Mesodermal cell (in vitro differentiated cells): Measurements from ENCODE around the gene CACHD1.
A peak's percentile ranks its signal among the peaks of the same experiment; 100 is the strongest.
"Not testable (repeated sequence)": the region's sequence is repeated elsewhere in the genome, so short reads cannot be mapped to it uniquely, and the experiment has no call there.

ENCODE experiments used
- H3K27ac ChIP-seq: 2 replicates; pipeline ENCODE4 v1.7.0; 2013; ENCODE audit warnings: mild to moderate bottlenecking, low read depth, low read length, moderate library complexity; ENCODE audit not compliant: severe bottlenecking
- H3K36me3 ChIP-seq: 2 replicates; pipeline ENCODE4 v1.7.1; 2013; ENCODE audit warnings: mild to moderate bottlenecking, low read length, moderate library complexity; ENCODE audit not compliant: control insufficient read depth, insufficient read depth
- H3K4me1 ChIP-seq: one replicate; pipeline ENCODE4 v1.7.1; 2013; ENCODE audit warnings: mild to moderate bottlenecking, low read length; ENCODE audit not compliant: insufficient read depth, control insufficient read depth, poor library complexity, severe bottlenecking
- H3K4me3 ChIP-seq: 2 replicates; pipeline ENCODE4 v1.7.0; 2013; ENCODE audit warnings: low read length, control low read depth, mild to moderate bottlenecking; ENCODE audit not compliant: insufficient read depth, poor library complexity, severe bottlenecking; ENCODE audit errors: extremely low read depth
- H3K9me3 ChIP-seq: 2 replicates; pipeline ENCODE4 v1.7.1; 2013; ENCODE audit warnings: mild to moderate bottlenecking, low read length, moderate library complexity; ENCODE audit not compliant: control insufficient read depth
- WGBS, 2 experiments: methylation state at CpG; one replicate each; pipeline ENCODE4 v1.1.5; 2013; ENCODE audit warnings: missing lambda C conversion rate in 2 of 2; ENCODE audit not compliant: insufficient coverage in 2 of 2; 5-methylcytosine and 5-hydroxymethylcytosine counted together

Gene CACHD1

GRCh38 chr1:64511044-64511443 lies 41.1 kb downstream of the CACHD1 start:
- Histone ChIP-seq H3K9me3 (no peaks in the 10 kb centered on the region), H3K4me3 (no peak overlapping the region), H3K27ac (no peak overlapping the region), H3K36me3 (no peaks in the 10 kb centered on the region), H3K4me1 (peaks cover 11% of the 10 kb centered on the region)
- WGBS, 2 experiments, result 80 to 86% methylated on average over 1 of the region's 4 CpGs

- WGBS, 2 experiments, result 70% methylated on average over 1 of the region's 2 CpGs; no CpG with 5 or more reads in 1 of the 2 experiments
- not testable (repeated sequence) for H3K27ac ChIP-seq, H3K36me3 ChIP-seq, H3K4me3 ChIP-seq, H3K9me3 ChIP-seq
- H3K4me1 ChIP-seq, result peaks cover 11% of the 10 kb centered on the region
Measured at GRCh38 chr1:64512206-64512605, 42.3 kb downstream of the CACHD1 start.

- Histone ChIP-seq H3K9me3 (no peaks in the 10 kb centered on the region), H3K27ac (peak overlapping the region; percentile 72), H3K36me3 (no peaks in the 10 kb centered on the region), H3K4me1 (peaks cover 11% of the 10 kb centered on the region), H3K4me3 (no peak overlapping the region)
Measured at GRCh38 chr1:64513545-64513944, 43.6 kb downstream of the CACHD1 start.

GRCh38 chr1:64514197-64514765 lies 44.4 kb downstream of the CACHD1 start:
- Histone ChIP-seq H3K27ac (peak overlapping the region; percentile 72), H3K4me3 (no peak overlapping the region), H3K4me1 (peaks cover 14% of the 10 kb centered on the region)

GRCh38 chr1:64515427-64515826 lies 45.5 kb downstream of the CACHD1 start:
- Histone ChIP-seq H3K9me3 (no peaks in the 10 kb centered on the region), H3K4me3 (no peak overlapping the region), H3K4me1 (peaks cover 14% of the 10 kb centered on the region), H3K36me3 (no peaks in the 10 kb centered on the region), H3K27ac (no peak overlapping the region)
- WGBS, 2 experiments, result no CpG with 5 or more reads among the region's 1 CpG

More at GRCh38 chr1:64514197-64514765, 44.4 kb downstream of the CACHD1 start:
- no peaks in the 10 kb centered on the region for H3K9me3 ChIP-seq
- WGBS, 2 experiments, result no CpG with 5 or more reads among the region's 1 CpG
- no peaks in the 10 kb centered on the region for H3K36me3 ChIP-seq

GRCh38 chr1:64516301-64516700 lies 46.4 kb downstream of the CACHD1 start:
- no peaks in the 10 kb centered on the region for H3K36me3 ChIP-seq
- no peak overlapping the region for H3K4me3 ChIP-seq
- no peaks in the 10 kb centered on the region for H3K9me3 ChIP-seq
- peaks cover 14% of the 10 kb centered on the region for H3K4me1 ChIP-seq
- no peak overlapping the region for H3K27ac ChIP-seq
- WGBS, 2 experiments, result 91 to 100% methylated on average over 2 to 6 of the region's 7 CpGs

GRCh38 chr1:64516803-64517568 lies 47.1 kb downstream of the CACHD1 start:
- Histone ChIP-seq H3K4me1 (peaks cover 14% of the 10 kb centered on the region), H3K36me3 (no peaks in the 10 kb centered on the region), H3K4me3 (no peak overlapping the region), H3K27ac (no peak overlapping the region), H3K9me3 (no peaks in the 10 kb centered on the region)
- no CpG with 5 or more reads among the region's 2 CpGs for WGBS, 2 experiments

- Histone ChIP-seq H3K4me3 (no peak overlapping the region), H3K4me1 (peaks cover 14% of the 10 kb centered on the region), H3K9me3 (no peaks in the 10 kb centered on the region), H3K27ac (no peak overlapping the region), H3K36me3 (no peaks in the 10 kb centered on the region)
- WGBS, 2 experiments, result no CpG with 5 or more reads among the region's 2 CpGs
Measured at GRCh38 chr1:64517640-64518039, 47.7 kb downstream of the CACHD1 start.

- 71 to 89% methylated on average over 1 of the region's 1 CpG for WGBS, 2 experiments
- Histone ChIP-seq H3K9me3 (no peaks in the 10 kb centered on the region), H3K27ac (no peak overlapping the region), H3K4me1 (peaks cover 10% of the 10 kb centered on the region), H3K4me3 (no peak overlapping the region), H3K36me3 (no peaks in the 10 kb centered on the region)
Measured at GRCh38 chr1:64518692-64519481, 49.0 kb downstream of the CACHD1 start.

- Histone ChIP-seq H3K4me1 (peaks cover 3% of the 10 kb centered on the region), H3K27ac (no peak overlapping the region), H3K4me3 (no peak overlapping the region), H3K36me3 (no peaks in the 10 kb centered on the region), H3K9me3 (no peaks in the 10 kb centered on the region)
- WGBS, 2 experiments, result 100% methylated on average over 2 of the region's 3 CpGs; no CpG with 5 or more reads in 1 of the 2 experiments
Measured at GRCh38 chr1:64519901-64520300, 50.0 kb downstream of the CACHD1 start.

- H3K4me3 ChIP-seq, result no peak overlapping the region
- H3K9me3 ChIP-seq, result no peaks in the 10 kb centered on the region
- no peak overlapping the region for H3K27ac ChIP-seq
- H3K4me1 ChIP-seq, result peaks cover 3% of the 10 kb centered on the region
- H3K36me3 ChIP-seq, result no peaks in the 10 kb centered on the region
Measured at GRCh38 chr1:64522740-64523139, 52.8 kb downstream of the CACHD1 start.
